ENCODE measurements around the gene ANO7.
A peak's percentile ranks its signal among the peaks of the same experiment; 100 is the strongest.

Gene ANO7

DNA sequence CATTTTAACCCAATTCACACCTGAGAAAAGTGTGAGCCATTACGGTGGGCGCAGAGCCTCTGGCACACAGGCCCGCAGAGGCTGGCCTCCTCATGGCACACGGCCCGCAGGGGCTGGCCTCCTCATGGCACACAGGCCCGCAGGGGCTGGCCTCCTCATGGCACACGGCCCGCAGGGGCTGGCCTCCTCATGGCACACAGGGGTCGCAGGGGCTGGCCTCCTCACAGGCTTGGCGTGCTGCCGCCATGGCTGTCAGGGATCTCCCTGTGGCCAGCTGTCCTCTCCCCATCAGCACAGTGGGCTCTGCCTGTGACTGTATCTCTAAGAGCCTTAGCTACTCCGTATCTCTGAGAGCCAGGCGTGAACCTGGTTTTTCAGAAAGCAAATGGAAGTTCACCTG lies 24.6 kb downstream of the ANO7 start:
- DNase-seq: no peak

DNA sequence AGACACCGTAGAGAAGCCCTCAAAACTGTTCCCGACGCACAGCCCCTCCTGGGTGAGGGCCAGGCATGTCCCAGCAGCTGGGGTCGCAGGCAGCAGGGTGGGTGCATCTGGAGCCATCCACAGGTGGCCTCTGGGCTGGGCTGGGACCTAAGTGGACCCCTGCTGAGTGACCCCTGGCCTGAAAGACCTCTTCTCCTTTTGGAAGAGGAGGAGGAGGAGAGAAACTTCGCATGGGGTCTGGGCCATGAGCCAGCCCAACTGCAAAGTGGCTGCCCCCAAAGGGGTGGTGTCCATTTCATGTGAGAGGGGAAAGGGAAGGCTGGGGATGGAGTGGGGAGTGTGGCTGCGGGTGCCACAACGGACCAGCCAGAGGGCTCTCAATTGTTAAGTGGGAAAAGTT lies 25.1 kb downstream of the ANO7 start:
- no peak for DNase-seq

DNA sequence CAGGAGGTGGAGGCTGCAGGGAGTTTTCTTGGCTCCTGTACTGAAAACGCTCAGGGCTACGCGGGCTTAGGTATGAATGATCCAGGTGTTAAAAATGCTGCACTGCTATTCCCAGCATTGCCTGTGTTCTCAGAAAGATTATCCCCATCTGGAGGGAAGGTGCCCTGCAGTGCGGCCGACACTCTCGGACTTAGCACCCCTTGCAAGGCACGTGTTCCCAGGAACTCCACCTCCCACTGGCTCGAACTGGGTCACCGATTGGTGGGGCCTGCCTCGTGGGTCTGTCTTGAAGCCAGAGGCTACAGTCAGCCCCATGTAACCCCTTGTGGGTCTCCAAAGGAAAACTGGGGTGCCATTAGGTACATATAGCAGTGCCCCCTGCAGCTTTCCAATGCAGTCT lies 25.7 kb downstream of the ANO7 start:
- DNase-seq: no peak

DNA sequence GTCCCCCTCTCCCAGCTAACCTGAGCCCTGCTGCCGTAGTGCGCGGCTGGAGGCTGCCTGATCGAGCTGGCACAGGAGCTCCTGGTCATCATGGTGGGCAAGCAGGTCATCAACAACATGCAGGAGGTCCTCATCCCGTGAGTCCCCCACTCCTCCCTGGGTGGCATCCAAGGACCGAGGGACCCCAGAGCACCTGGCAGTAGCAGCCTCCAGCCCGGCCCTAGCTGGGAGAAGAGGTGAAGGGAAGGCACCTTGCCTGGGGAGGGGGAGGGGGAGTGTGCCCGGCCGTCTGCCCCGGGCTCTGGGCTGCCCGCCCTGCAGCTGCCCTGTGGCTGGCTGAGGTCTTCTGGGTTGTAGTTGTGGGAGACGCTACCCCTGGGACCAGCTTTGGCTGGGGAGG lies 26.3 kb downstream of the ANO7 start:
- DNase-seq: no peak

DNA sequence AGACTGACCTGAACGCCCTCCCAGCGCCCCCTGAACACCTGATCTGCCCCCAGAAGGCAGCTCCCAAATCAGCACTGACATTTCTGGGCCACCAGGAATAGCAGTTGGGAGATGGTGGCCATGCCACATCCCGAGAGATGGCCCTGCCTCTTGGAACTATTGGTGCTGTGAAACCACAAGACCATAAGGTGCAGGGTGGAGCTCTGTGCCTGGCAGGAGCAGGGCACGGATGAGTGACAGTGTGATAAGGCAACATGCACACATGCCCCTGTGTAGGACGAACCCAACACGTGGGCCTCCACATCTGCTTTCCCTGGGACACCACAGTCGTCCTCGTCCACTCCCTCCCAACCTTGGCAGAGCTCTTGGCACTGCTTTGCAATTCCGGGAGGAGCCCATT lies 26.9 kb downstream of the ANO7 start:
- DNase-seq: no peak

DNA sequence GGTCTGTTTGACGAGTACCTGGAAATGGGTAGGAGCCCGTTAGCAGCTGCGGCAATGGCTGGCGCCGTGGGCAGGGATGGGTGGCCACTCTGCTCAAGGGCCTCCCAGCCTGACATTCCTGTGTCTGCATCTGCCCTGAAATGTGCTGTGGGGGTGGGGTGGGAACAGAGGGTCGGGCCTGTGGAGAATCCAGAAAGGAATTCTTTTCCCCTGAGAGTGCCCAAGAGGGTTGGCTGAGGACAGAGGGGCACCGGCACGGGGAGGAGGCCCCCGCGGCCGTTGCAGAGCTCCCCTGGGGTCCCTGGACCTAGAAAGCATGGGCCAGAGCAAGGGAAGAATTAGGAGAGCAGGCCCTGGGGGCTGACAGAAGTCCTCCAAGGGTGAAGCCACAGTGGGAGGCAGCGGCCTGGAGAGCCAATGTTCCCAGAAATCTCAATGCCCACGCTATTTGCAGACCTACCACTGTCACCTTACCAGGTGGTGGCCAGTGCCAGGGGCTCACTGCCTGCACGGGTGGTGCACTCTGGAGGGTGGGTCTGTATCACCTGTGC lies 27.8 kb downstream of the ANO7 start:
- no peak for DNase-seq

DNA sequence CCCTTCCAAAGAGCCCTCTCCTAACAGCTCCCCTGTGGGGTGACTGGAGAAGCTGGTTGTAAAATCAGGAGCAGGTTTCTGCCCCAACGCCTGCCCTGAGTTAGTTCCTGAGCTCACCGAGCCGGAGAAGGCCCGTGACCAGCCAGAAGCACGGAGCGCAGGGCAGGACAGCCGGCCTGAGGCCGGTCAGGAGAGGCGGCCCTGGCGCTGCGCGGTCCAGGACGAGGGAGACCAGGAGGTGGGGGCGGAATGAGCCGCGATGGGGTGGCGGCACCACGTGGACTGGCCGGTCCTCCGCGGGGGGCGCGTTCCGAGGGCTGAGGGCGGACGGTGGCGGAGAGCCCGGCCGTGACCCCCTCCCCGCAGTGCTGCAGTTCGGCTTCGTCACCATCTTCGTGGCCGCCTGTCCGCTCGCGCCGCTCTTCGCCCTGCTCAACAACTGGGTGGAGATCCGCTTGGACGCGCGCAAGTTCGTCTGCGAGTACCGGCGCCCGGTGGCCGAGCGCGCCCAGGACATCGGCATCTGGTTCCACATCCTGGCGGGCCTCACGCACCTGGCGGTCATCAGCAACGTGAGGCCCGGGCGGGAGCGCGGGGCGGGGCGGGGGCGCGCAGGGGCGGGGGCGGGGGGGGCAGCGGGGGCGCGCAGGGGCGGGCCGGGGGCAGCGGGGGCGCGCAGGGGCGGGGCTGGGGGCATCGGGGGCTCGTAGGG lies 29.0 kb downstream of the ANO7 start:
- DNase-seq: peak; percentile 27

DNA sequence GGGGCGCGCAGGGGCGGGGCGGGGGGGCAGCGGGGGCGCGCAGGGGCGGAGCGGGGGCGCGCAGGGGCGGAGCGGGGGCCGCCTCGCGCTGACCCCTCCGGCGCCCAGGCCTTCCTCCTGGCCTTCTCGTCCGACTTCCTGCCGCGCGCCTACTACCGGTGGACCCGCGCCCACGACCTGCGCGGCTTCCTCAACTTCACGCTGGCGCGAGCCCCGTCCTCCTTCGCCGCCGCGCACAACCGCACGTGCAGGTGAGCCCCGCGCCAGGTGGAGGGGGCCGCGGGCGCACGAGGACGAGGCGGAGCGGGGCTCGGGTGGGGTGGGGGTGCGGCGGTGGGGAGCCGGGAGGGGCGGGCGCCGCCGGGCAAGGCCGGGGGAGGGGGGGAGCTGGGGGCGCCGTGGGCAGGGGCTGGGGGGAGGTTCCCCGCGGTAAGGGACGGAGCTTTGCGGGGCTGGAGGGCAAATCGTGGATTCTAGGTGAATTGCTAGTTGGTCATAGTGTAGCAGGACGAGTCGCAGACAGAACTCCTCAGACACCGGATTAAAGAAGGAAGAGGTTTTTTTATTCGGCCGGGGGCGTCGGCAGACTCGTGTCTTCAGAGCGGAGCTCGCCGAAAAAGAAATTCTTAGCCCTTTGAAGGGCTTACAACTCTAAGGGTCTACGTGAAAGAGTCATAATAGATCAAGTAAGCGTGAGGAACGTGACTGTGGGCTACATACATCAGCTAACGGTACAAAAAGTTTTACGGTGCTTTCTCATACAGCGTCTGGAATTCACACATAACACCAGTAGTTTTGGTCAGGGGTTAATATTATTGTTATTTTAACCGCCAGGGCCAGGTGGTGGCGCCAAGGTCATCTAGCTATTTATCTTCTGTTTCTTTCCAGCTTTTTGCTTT lies 29.9 kb downstream of the ANO7 start:
- peak; percentile 42 for DNase-seq

DNA sequence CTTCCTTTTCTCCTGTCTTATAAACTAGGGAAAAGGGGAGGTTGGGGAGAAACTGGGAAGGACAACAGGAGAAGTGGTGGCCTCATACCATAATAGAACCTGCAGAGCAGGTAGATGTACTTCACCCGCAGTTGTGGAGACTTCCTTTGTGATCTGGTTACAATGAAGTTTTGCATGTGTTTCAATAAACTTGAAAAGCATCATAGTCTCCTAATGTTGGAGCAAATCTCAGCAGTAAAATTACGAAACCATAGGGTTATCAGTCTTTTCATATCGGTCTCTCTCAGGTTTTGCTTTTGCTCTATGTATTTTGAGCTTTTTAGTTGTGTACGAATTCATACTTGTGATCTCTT lies 30.5 kb downstream of the ANO7 start:
- no peak for DNase-seq

DNA sequence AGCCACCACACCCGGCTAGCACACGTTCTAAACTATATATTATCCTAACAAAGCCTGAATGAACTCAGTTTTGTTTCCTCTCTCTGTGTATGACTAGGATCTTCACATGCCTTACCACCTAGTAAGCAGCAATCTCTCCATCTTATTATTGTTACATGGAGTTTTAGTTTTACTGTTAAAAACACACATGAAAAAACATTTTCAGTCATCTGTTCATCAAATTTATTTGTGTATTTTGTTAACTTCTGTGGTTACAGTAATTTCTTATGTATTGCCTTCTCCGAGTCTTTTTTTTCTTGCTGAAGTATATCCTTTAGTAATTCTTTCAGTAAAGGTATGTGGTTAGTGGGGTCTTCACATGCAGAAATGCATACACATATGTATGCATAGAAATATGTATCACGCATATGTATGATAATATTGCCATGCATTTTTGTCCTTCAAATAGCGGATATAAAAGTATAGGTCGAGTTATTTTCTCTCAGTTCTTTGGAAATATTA lies 31.4 kb downstream of the ANO7 start:
- DNase-seq: no peak

DNA sequence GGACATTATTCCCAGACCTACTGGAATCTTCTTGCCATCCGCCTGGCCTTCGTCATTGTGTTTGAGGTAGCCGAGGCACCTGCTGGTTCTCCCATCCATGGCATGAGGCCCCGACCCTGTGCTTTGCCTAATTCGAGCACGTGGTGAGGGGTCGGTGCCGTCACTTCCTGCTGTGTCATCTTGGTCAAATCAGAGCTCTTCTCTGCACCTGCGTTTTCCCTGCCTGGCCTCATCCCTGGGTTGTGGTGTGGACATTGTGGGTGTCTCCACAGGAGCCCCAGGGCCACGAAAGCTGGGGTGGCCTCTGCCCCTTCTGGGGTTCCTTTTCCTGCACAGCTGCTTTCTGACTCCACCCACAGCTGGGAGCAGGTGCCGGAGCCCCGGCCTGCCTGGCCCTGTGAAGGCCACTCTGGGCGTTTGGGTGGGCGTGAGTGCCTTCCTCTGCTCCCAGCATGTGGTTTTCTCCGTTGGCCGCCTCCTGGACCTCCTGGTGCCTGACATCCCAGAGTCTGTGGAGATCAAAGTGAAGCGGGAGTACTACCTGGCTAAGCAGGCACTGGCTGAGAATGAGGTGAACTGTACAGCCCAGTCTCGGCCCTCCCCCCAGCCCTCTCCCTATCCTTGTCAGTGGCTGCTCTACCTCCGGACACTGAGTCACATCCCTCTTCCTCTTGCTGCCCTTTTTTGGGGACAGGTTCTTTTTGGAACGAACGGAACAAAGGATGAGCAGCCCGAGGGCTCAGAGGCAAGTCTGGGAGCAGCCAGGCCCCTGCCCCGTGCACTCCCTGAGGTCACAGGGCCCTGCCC lies 34.9 kb downstream of the ANO7 start:
- DNase-seq: no peak

DNA sequence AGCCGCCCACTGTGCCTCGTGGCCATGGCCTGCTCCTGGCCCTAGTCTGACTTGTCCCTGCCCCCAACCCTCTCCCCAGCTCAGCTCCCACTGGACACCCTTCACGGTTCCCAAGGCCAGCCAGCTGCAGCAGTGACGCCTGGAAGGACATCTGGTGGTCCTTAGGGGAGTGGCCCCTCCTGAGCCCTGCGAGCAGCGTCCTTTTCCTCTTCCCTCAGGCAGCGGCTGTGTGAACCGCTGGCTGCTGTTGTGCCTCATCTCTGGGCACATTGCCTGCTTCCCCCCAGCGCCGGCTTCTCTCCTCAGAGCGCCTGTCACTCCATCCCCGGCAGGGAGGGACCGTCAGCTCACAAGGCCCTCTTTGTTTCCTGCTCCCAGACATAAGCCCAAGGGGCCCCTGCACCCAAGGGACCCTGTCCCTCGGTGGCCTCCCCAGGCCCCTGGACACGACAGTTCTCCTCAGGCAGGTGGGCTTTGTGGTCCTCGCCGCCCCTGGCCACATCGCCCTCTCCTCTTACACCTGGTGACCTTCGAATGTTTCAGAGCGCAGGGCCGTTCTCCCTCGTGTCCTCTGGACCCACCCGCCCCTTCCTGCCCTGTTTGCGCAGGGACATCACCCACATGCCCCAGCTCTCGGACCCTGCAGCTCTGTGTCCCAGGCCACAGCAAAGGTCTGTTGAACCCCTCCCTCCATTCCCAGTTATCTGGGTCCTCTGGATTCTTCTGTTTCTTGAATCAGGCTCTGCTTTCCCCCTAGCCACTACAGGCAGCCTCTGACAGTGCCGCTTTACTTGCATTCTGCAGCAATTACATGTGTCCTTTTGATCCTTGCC lies 35.8 kb downstream of the ANO7 start:
- DNase-seq: no peak

DNA sequence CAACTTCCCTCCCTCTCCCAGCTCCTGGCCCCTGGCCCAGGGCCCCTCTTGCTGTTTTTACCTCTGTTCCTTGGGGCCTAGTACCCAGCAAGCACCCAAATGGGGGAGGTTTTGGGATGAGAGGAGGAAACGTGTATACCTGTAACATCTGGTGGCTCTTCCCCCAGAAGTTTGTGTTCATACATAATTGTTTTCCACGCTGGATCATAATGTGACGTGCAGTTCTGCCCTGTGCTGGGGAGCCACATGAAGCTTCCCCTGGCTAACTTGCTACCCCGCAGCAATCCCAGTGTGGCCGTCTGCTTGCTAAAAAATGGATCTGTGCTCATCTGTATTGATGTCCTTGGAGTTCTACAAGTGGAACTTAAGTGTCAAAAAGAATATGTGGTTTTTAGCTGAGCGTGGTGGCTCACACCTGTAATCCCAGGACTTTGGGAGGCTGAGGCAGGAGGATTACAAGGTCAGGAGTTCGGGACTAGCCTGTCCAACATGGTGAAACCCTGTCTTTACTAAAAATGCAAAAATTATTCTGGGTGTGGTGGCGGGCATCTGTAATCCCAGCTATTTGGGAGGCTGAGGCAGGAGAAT lies 36.5 kb downstream of the ANO7 start:
- no peak for DNase-seq

DNA sequence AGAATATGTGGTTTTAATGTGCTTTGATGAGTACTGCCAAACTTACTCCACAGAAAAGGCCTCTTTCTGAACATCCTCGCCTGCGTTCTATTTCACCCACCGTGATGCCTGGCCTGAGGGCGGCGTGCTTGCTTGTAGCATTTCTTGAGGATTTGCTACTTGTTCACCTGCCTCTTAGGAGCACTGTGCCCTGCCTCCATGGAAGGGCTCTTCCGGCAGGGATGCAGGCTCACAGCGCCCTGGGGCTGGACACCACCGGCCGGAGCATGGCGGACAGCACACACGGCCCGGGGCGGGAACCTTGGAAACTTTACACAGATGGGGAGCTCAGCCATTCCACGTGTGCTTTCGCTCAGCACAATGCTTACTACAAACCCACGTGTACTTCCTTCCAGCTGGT lies 37.1 kb downstream of the ANO7 start:
- DNase-seq: no peak

DNA sequence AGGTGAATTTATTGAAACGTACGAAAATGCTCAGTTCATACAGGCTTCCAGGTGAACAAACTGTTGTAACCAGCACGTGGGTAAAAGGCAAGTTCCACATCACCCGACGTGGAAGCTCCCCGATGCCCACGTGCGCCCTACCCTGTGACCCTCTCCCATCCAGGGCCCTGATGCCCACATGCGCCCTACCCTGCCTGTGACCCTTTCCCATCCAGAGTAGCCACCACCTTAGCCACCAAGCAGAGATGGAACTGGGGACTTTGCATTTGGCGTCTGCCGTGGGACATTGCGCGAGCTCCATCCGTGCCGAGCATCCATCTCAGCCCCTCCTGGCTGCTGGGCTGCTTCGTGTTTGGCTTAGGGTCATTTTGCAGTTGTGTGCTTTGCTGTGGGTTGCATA lies 37.5 kb downstream of the ANO7 start:
- DNase-seq: no peak

DNA sequence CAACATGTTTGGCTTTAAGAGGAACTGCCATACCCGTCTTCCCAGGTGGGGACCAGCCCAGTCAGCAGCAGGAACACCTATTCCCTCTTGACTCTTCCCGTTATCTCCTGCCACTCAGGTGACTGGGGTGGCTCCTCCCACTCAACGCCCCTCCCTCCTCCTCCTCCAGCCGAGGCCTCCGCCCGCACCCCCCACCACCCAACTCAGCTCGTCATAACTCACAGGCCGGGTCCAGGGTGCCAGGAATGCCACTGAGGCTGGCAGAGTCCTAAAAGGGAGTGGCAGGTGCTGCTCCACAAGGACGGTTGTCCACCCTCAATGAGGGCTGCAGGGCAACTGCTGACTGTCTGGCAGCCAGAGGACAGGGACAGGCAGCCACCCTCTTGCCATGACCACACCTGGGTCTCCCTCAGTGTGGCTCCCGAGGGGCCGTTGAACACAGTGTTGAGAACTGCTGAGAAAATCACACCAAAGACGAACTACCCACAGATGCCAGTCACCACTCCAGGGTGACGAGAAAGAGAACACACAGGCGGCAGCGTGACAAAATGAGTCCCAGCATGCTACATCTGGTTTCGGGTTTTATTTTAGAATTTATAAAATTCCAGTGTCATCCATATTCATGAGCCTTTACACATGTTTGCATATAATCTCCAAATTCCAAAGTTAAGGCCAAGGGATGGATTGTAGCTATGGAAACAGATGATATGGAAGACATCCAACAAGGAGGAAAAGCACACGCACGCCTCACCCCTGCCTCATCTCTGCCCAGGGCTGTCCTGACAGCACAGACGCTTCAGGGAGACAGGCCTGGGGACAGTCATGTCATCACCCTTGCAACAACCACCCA lies 38.5 kb downstream of the ANO7 start:
- no peak for DNase-seq

DNA sequence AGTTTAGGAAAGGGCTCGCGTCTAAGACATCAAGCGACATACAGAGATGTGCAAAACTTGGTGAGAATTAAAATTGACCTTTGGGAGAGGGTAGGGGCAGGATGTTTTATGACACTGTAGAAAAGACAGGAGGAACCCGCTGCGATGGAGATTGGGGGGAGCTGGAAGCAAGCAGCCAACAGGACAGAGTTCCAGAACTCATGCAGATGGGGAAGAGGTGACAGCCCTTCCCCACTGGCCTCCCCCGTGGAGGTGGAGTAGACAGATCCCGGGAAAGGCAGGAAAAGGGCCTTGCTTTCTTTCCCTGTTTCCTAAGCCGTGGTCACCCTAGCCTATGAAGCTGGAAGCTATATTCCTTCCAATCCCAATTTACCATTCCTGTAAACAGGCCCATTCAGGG lies 39.1 kb downstream of the ANO7 start:
- DNase-seq: no peak

DNA sequence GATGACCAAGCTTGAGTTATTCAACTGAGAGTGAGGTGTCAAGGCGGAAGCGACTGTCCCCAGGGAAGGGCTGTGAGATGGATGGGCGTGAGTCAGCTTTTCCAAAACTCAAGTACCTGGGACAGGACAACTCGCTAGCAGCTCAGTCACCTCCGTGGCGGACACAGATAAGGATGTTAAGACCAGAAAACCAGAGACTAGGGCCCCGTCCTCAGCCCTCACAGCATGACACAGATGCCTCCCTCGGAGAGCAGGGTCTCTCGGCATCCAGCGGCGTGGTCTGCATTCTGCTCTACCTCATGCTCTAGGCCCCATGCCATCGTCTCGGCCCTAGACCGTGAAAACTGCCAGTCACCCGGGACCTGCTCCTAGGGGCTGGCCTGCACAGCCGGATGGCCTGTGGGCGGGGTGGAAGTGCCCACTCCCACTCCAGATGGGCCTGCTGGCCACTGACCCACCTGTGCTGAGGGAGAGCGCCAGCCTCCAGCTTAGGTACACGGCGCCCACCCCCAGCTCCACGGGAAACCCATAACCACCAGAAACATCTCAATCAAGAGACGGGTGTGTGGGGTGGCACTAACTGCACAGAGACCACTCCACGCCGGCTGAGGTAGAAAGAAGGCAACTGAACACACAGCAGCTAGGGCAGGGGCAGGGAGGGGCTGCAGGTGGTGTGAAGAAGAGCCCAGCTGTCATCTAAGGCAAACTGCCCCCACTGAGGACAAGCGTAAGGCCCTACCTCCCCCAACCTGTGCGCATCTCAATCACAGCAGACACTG lies 39.8 kb downstream of the ANO7 start:
- no peak for DNase-seq

DNA sequence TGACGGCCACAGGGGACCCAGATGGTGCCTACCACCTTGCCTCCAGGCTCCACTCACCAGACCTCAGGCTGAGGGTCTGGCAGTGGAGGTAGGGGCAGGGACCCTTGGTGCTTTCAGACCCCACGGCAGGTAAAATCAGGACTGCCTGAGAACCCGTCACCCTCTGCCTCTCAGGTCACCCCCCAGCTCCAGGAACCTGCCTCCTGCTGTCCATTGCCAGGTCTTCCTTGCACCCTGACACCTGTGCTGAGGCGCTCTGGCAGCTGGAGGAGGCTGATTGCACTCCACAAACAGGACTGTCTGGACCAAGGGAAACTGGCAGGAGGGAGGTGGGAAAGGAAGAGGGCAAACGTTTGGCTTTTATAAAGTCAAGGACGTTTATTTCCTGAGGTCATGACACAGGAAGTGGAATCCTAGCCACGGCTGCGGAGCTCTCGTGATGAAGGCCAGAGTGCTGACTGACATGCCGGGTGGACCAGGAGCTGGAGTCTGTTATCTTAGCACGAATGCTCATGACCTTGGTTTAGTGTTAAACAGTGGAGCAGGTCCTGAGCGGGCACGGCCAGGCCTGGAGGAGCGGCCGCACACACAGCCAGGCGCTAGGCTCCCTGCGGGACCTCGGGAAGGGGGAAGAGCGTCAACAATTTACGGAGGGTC lies 40.5 kb downstream of the ANO7 start:
- DNase-seq: no peak
